ENCODE data around the gene EVI5.

EVI5 gene

GRCh38 chr1:92505015-92505692 is 279.8 kb downstream of the EVI5 start:
- no peak for DNase-seq

DNA sequence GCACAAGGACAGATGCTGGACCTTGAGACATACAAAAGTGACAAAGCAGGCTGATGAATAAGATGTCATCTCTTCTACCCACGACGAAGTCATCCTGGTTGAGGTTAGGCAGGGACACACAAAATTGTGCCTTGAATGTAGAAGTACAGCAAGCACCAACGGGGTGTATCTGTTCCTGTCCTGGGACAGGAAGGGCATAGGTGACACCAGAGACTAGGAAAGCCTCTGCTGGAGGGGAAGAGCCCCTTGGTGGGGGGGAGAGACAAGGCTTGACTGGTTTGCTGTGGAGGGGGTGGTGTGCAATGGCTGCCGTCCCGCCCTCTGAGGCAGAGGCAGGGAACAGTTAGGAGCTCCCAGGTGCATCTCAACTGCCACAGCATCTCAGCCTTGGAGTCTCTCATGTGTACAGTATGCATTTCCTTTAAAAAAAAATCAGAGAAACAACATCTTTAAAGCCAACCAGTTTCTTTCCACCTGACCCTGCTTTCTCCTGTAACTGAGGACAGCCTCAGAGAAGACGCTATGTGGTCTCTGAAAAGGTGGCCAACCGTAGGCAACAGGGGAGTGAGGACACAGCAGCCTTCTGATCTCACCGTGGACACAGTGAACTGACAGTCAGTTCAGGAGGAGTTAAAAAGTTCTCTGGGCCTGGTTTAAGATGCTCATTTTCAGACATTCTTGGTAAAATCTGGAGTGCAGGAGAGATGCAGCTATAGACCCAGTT is 280.5 kb downstream of the EVI5 start:
- no peak for DNase-seq

DNA sequence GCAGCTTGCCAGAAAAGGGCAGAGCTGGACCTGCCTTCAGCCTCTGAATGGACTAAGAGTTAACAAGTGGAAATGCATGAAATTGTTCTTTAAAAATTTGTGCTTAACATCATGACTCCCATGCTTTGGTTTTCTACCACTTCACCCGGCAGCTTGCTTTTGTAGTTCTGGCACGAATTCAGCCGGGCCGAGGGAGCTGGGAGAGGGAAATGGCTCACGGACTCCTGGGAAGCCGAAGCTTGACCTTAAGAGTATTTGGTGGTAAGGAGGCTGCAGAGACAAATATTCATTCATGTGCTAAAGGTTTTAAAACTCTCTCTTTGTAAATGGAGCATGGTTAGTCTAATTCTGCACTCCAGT is 281.0 kb downstream of the EVI5 start:
- no peak for DNase-seq

GRCh38 chr1:92503043-92503925 is 281.6 kb downstream of the EVI5 start:
- DNase-seq = no peak

- no peak for DNase-seq
These were observed 282.7 kb downstream of the EVI5 start for GRCh38 chr1:92502247-92502646.

GRCh38 chr1:92500552-92500951 is 284.4 kb downstream of the EVI5 start:
- no peak for DNase-seq

DNA sequence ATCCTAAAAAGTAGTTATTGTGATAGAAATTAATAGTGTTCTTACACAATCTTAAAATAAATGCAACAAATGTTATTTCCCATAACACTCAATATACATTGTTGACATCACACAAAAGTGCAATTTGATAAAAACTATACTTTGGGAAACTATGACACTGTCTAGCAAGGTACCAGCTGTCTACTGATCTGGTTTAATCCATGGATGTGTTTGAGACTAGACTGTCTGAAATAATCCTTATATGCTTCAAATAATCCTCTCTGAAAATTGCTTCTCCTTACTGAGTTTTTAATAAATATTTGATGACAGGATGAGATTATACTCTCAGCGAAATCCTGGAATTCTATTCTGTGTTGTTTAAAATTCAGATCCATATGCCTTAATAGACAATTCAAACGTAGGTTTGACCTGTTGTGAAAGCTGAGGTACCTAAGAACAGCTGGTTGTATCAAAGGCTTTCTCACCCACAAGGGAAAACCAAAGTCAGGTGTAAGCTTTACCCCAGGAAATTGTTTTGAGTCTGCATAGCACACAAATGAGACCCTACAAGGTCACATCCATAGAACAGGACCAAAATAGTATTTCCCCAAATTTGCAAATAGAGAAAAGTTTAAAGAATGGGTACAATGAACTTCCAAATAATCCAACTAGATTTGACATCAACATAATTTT is 289.4 kb downstream of the EVI5 start:
- no peak for DNase-seq

DNA sequence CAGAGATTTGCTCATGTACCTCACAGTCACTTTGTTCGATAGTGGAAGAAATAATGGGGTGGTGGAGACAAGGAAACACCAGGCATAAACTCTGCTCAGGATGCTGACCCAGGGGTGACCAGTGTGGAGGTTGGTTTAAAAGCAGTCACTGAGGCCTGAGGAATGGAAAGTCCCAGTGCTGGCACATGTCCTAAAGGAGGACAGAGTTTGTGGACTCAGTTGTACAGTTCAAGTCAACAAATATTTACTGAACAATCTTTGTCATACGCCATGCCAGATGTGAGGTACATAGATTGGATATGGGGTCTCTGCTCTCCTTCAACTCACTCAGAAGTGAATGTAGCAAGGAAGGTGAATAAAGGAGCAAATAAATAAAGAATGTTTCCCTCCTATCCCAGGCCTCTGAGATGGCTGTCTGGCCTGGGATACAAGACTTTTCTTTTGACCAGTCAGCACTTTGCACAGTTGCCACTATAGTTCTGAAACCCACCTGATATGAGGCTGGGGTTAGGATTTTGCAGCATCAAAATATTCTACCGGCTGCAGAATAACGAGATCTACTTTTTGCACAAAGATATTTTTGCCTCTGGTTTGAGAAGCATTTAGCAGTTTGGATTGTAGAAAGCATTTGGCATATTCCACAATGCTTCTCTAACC is 290.3 kb downstream of the EVI5 start:
- no peak for DNase-seq

DNA sequence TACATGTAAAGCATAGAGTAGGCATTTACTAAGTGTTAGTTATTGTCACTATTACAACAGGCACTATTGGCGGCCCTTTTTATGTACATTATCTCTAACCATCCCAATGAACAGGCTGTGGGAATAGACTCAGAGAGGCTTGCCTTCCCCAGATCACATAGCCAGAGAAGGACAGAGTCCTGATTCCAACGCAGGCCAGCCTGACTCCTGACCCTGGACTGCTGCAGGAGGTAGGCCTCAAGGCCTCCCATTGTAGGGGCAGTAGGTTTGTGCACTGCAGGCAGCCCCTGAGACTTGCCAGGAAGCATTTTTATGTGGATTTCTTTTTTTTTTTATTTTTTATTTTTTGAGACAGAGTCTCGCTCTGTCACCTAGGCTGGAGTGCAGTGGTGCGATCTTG is 291.8 kb downstream of the EVI5 start:
- no peak for DNase-seq

GRCh38 chr1:92488832-92489231 is 296.1 kb downstream of the EVI5 start:
- no peak for DNase-seq

GRCh38 chr1:92488416-92488815 is 296.5 kb downstream of the EVI5 start:
- DNase-seq = no peak

GRCh38 chr1:92487078-92487605 is 297.8 kb downstream of the EVI5 start:
- no peak for DNase-seq

DNA sequence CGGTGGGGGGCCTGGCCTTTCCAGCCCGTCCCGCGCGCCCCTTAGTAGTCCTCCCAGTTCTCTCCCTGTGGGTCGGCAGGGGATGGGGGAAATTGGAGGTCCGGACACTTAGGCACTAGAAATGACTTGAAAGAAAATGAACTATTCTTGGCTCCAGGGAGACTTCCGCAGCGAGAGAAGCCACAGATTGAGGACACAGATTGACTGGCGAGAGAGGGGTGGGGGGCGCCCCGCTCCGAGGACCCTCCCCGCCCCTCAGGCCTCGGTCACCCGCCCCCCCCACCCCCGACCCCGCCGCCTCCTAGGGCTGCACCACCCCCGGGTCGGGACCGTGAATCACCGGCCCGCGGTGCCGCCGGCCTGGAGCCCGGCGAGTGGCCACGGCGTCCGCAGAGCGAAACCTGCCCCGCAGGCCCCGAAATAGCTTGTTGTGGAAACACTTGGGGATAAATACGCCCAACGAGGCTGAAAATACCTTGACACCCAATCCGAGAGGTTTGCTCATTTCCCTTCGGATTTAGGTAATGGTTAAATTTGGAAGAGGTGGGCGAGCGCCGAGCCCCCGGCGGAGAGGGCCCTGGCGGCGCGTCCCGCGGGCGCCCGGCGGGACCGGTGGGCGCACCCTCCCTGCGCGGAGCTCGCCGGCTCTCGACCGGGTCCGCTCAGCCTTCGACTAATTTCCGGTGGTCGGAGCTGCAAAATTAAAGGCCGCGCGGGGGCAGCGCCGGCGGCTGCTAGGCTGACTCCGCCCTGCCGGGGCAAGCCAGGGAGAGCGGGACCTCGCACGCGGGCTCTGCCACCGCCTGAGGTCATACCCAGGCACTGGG is 298.4 kb downstream of the EVI5 start, which contains the start of gene GFI1:
GFI1 (minus strand) TSS at position 675 of the 827 bp plus-strand sequence. CDS start 3,438 bp downstream, outside the sequence.
- no peak for DNase-seq

GRCh38 chr1:92485381-92486250 is 299.3 kb downstream of the EVI5 start:
- no peak for DNase-seq

GRCh38 chr1:92484472-92485380 is 300.2 kb downstream of the EVI5 start:
- DNase-seq = no peak

- no peak for DNase-seq
These were observed 301.1 kb downstream of the EVI5 start for GRCh38 chr1:92483610-92484471.

GRCh38 chr1:92482665-92483609 is 302.0 kb downstream of the EVI5 start:
- DNase-seq = no peak
